Measurements from ENCODE around the gene AK3.
"Not testable (repeated sequence)": the region's sequence is repeated elsewhere in the genome, so short reads cannot be mapped to it uniquely, and the experiment has no call there.

Gene AK3

GRCh38 chr9:4740638-4741364 is at the start of gene AK3:
Gene AK3 (minus strand): TSS chr9:4741202. CDS start chr9:4741087, 115 bp downstream.
- peak; percentile 91 for DNase-seq

- no peak for DNase-seq
Measured at GRCh38 chr9:4788703-4789102, 47.7 kb upstream of the AK3 start.

GRCh38 chr9:4787876-4788275 is 46.9 kb upstream of the AK3 start:
- DNase-seq: no peak

DNA sequence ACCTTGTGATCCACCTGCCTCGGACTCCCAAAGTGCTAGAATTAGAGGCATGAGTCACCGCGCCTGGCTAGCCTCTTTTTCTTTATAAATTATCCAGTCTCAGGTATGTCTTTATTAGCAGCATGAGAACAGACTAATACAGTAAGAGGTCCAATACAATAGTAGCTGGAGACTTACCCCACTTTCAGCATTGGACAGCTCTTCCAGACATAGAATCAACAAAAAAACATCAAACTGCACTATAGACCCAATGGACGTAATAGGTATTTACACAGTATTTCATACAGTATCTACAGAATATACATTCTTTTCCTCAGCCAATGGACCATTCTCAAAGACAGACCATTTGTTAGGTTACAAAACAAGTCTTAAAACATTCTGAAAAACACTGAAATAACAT is 45.6 kb upstream of the AK3 start:
- DNase-seq: no peak

DNA sequence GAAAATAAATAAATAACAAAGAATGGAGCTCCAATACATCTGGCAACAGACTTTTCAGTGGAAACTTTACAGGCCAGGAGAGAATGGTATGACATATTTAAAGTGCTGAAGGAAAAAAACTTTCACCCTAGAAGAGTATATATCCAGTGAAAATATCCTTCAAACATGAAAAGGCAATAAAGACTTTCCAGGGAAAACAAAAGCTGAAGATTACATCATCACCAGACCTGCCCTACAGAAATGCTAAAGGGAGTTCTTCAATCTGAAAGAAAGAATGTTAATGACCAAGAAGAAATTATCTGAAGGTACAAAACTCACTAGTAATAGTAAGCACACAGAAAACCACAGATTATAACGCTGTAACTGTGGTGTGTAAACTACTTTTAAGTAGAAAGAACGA is 43.4 kb upstream of the AK3 start:
- DNase-seq: no peak

GRCh38 chr9:4783191-4783590 is 42.2 kb upstream of the AK3 start:
- DNase-seq: not testable (repeated sequence)

DNA sequence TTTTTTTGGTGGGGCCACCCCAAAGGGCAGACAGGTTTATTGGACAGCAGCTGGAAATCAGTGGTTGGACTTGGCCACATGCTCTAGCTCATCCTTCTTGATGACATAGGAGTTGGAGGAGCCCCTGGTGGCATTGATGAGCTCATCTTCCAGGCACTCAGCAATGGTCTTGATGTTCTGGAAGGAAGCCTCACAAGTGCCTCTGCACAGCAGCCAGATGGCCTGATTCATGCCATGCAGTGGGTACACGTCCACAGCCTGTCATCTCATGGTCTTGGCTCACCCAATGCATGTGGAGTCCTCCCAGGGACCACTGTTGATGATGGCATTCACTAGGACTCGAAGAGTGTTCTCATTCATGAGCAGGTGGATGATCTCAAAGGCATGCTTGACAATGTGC is 40.4 kb upstream of the AK3 start:
- no peak for DNase-seq

GRCh38 chr9:4780651-4781050 is 39.6 kb upstream of the AK3 start:
- DNase-seq: no peak

GRCh38 chr9:4774958-4775357 is 34.0 kb upstream of the AK3 start:
- DNase-seq: not testable (repeated sequence)

DNA sequence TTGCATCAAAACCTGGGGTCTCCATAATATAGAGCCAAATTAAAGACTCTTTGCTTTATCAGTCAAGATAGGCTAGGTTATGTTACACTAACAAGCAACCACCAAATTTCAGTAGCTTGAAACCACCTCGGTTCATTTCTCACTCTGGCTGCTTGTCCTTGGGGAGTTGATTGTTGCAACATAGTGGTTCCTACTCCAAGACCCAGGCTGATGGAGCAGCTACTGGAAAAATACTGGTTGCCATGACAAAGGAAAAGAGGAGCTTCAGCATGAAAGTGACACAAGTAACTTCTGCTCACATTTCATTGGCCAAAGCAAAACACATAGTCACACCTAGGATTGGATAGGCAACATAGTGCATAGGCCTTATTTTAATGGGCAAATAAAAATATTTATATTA is 33.2 kb upstream of the AK3 start:
- no peak for DNase-seq

GRCh38 chr9:4771788-4772187 is 30.8 kb upstream of the AK3 start:
- no peak for DNase-seq

DNA sequence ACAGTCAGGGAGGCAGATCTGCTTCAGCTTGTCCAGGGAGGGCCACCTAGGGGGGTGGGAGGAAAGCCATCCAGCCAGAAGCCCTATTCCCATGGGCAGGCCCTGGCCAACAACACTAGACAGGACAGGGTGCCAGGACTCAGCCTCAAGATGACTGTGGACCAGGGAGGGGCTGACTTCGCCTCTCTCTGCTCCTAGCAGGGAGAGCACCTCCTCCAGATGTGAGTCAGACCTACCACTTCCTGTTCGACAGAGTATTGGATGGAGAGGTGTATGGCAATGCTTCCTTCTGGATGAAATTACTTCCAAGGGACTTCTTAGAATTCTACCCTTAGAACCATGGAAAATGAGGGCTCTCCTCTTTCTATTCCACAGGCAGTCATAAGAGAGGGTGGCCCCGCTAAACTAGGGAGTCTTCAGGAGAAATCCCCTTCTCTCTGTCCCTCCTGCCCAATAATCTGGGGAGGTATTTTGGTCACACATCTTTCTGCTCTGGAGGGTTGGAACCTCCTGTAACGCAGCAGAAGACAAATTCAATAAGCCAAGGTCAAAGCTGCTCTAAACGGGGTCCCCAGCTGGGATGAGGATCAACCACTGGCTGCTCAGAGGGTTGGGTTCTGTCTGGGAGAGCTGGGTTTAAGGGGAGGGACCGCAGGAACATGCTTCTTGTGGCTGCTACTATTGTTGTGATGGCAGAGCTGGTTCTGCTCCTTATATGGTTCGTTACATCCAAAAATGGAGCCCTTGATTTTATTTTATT is 28.5 kb upstream of the AK3 start:
- DNase-seq: no peak

GRCh38 chr9:4768681-4769080 is 27.7 kb upstream of the AK3 start:
- no peak for DNase-seq

GRCh38 chr9:4764033-4764432 is 23.0 kb upstream of the AK3 start:
- DNase-seq: no peak

DNA sequence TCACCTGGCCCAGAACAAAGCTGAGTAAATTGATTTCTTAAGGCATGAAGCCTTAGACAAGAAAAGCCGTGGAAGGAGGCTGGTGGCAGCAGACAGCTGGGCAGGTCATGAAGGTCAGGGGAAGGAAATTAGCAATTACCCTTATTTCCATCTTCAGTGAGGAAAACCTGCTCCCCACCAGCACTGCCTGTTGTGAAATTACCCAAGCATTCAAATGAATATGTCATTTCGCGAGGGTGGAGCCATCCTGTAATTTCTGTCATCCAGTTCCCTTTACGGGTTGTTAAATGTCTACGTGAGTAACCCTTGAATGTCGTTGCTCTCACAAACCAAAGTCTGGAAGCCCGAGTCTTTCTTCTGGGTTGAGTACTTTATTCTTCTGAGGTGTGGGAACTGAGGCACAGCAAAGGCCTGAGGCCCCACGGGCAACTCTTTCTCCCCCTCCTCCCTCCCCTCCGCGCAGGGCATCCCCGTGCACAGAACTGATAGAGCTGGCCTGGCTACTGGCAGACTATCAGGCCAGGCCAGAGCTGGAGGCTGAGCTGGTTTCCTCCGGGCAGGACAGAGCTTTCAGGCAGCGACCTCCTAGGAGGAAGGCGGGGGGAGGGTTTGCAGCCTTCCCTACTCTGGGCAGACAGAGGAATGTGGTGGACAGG is 22.0 kb upstream of the AK3 start:
- DNase-seq: no peak

DNA sequence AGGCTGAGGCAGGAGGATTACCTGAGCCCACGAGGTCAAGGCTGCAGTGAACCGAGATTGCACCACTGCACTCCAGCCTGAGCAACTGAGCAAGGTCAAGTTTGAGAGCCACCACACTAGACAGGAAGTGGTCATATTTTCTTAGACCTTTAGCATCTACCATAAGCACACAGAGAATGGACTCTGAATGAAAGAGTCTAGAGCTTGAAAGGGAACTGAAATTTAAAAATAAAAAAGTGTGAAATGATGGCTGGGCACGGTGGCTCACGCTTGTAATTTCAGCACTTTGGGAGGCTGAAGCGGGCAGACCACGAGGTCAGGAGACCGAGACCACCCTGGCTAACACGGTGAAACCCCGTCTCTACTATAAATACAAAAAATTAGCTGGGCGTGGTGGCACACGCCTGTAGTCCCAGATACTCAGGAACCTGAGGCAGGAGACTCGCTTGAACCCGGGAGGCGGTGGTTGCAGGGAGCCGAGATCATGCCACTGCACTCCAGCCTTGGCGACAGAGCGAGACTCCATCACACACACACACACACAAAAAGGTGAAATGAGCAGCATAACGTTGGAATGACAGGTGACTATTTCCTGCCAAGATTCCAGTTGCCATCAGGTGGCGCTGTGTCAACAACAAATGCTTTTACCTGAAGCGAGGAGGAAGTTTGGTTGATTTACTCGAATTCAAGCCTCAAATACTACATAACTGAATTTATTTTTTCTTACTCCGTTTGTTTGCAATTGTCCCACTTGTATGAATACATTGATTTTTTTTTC is 21.3 kb upstream of the AK3 start:
- peak; percentile 50 for DNase-seq

DNA sequence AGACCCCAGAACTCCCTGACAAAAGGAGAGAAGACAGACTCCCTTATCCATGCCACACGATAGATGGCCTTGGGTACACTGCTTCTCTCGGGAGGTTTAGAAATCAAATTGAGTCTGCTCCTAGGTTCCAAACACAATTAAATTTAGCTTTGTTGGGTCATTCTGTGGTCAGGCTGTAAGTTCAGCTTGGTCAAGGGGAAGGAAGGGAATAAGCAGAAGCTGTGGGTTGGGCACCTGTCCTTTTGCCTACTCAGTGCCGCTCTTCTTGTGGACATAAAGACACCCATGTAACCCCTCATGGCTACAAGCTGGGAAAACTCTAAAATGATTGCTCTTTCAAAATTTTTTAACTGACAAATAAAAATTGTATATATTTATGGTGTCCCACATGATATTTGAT is 19.1 kb upstream of the AK3 start:
- no peak for DNase-seq

- no peak for DNase-seq
Measured at GRCh38 chr9:4756420-4756819, 15.4 kb upstream of the AK3 start.

DNA sequence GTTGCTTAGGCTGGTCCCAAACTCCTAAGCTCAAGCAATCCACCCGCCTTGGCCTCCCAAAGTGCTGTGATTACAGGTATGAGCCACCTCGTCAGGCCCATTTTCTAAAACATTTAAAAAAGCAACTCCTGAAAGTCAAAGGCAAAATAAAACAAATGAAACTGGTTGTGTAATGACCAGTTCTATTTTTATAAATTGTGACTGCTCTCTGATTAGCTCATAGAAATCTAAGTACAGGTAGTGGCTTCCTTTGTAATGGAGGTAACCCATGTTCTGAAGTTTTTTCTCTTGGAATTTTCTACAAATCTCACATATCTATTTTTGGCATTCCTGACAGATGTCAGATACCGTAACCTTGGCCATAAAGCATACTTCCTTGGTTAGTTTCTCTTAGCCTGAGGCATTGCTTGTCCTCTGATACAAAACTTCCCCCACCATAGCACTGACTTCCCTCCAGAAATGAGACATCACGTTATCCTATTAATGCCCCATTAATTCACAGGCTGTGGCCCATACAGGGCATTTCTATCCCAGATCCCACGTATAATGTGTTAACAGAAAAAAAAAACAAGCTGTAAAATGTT is 14.1 kb upstream of the AK3 start:
- no peak for DNase-seq

DNA sequence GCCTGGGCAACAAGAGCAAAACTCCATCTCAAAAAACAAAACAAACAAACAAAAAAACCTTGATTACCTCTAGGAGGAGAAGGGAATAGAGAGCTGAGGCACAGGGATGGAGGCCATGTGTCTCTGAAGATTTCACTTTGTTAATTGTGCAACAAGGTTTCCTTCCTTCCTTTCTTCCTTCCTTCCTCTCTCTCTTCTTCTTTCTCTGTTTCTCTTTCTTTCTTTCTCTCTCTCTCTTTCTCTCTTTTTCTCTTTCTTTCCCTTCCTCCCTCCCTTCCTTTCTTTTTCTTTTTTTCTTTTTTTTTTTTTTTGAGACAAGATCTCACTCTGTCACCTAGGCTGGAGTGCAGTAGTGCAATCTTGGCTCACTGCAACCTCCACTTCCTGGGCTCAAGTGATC is 13.5 kb upstream of the AK3 start:
- not testable (repeated sequence) for DNase-seq

GRCh38 chr9:4750023-4750673 is 9.1 kb upstream of the AK3 start:
- DNase-seq: peak; percentile 24

DNA sequence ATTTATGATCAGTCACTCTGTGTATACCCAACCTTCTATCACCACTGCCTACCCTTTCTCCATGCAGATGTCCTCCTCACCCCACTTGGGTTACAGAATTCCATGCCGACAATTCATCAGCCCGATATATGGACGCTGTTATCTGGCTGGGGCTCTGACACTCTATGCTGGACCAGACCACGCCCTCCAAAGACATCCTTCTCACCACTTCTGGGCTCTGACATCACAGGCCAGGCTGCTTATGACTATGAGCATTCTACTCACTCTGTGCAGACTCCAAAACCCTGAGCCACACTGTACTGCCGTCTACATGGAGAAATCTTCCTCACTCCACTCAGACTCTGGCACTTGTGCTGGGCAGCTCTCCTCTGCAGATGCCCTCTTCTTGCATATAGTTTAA is 7.6 kb upstream of the AK3 start:
- no peak for DNase-seq

All from COR-L47 (cell line).